NCI-H2107 (cell line): ENCODE data around the gene PER3.

Experiments used
- DNase-seq: peaks from one replicate; lab custom pipeline; 2025; lab: John Stamatoyannopoulos, UW

PER3 gene

DNA sequence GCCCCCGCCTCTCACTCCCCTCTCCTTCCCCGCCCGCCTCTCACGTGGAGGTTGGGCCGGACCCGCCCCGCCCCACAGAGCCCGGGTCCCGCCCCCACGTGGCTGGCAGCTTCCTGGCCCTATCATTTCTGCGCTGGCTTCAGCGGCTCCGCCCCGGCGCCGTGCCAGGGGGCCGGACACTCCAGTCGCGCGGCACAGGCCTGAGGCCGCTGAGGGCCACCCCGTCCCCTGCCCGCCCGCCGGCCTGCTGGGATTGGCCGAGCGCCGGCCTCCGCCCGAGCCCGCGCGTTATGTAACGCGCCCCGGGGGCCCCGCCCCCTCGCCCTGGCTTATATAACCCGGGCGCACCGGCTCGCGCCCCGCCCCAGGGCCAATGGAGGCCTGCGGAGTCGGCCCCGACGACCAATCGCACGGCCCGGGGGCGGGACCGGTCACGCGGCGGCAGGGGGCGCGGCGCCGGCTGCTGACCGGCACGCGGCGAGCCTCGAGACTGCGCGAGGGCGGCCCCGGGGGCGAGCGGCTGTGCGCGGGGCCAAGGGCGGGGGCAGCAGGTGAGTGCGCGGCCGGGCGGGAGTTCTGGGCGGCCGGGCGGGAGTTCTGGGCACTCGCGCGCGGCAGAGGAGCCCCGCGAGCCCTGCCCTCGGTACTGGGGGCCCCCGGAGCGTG is at the start of gene PER3:
Gene PER3 (plus strand): TSS at position 466 of the 666 bp plus-strand sequence. CDS start 587 bp downstream, outside the sequence.
- peak; percentile 34 for DNase-seq

DNA sequence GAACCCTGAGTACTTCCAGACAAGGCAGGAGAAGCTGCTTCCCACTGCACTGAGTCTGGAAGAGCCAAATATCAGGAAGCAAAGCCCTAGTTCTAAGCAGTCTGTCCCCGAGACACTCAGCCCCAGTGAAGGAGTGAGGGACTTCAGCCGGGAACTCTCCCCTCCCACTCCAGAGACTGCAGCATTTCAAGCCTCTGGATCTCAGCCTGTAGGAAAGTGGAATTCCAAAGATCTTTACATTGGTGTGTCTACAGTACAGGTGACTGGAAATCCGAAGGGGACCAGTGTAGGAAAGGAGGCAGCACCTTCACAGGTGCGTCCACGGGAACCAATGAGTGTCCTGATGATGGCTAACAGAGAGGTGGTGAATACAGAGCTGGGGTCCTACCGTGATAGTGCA is 46.0 kb upstream of the PER3 start:
- no peak for DNase-seq

DNA sequence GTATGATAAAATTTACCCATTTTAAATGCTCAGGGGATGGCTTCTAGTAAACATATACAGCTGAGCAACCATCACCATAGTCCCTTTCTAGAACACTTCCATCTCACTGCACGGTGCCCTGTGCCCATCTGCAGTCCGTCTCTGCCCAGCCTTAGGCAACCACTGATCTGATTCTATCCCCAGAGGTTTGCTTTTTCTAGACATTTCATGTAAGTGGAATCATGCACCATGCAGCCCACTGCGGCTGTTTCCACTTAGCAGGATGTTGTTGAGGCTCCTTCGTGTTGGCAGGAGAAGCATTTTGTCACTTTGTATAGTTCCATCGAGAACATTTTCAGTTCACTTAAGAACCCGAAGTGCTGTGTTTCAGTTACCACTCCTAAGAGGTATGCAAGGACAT is 40.7 kb upstream of the PER3 start:
- DNase-seq = no peak

DNA sequence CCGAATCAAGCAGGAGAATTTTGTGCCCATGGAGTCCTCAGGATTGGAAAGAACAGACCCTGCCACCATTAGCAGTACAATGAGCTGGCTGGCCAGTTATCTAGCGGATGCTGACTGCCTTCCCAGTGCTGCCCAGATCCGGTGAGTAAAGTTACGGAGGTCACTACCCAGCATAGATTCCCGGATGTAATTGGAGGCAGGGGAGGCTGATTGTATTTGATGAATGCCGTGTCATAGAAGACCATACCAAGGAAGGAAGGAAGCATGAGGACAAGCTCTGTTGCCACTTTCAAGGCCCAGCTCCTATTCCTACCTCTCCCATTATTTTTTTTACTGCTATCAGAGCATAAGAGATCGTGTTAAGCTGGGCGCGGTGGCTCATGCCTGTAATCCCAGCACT is 39.2 kb upstream of the PER3 start:
- no peak for DNase-seq

DNA sequence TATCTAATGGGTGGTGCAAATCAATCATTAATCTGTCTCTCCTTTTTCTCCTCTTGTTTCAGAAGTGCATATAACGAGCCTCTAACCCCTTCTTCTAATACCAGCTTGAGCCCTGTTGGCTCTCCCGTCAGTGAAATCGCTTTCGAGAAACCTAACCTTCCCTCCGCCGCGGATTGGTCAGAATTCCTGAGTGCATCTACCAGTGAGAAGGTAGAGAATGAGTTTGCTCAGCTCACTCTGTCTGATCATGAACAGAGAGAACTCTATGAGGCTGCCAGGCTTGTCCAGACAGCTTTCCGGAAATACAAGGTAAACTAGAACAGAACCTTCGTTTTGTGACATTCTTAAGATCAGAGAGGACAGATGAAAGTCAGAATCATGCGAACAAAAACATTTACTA is 38.3 kb upstream of the PER3 start:
- no peak for DNase-seq

DNA sequence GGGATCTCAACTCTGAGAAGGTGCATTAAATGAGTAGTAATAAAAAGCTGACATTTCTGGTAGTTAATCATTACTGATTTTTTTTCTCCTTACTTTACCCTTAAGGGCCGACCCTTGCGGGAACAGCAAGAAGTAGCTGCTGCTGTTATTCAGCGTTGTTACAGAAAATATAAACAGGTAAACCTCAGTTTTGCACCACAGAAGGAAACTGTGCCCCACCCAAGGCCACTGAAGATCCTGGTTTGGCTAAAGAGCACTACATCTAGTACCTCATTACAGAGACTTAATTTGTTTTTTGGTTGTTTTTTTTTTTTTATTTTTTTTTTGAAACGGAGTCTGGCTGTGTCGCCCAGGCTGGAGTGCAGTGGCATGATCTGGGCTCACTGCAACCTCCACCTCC is 36.5 kb upstream of the PER3 start:
- no peak for DNase-seq

DNA sequence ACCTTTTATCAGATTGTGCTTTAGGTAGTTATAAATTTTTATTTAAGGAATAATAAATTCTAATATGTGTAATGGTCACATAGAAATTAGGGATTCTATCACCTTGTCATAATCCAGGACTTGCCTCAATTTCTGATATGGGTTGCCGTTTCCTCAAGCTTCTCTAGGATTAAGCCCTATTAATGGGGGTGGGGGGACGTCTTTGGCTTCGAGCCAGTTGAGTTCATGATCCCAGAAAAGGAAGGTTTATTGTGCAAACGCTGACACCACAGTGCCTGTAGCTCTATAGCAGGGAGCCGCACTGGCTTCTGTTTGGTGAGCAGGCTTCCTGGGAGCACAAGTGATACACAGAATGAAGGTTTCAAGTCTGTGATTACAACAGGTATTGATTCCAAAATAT is 35.0 kb upstream of the PER3 start:
- DNase-seq = no peak

DNA sequence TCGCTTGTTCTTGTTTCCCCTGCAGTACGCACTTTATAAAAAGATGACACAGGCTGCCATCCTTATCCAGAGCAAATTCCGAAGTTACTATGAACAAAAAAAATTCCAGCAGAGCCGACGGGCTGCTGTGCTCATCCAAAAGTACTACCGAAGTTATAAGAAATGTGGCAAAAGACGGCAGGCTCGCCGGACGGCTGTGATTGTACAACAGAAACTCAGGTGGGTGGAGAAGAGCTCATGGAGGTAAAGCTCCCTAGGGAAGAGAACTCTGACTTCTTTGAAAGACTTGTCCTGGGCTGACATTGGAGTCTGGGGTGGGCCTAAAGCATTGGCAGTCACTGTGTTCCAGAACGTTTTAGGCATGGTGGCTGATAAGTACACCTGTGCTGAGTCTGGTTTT is 32.9 kb upstream of the PER3 start:
- no peak for DNase-seq

DNA sequence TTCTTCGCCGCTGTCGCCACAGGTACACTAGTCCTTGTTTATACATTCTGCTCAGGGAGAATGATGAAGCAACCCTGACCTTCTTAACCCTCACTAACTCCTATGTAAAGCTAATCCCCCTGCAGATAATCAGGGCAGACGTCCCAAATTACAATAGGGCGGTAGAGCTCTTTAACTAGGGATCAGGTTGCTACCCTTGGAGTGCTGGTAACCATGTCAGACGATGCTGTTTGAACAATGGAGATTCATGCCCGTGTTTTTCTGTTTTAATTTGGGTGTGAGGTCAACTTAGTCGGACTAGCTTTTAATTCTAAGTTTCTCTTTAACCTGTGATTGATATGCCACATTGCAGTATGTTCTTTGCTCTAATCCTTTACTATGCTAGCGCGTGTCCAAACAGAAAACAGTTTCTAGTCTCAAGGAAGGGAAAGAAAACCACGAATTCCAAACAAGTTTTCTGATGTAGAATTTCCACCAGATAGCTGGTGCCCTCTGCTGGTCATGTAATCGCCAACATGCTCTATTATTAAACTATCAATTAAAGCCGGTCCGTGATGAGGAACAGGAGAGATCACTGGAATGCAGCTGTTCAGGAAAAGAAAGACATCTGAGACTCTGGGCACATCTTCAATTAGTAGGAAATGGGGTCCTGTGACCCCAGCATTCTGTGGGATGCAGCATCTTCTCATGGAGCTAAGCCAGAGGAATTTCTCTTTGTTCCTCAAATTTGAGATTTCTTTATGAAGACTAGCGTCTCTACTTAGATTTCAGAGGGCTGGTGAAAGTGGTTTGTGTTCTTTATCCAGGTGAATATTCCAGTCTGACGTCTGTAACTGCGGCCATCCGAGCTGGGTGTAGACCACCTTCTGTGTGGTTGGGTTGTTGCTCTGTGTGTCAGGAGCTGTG is 31.3 kb upstream of the PER3 start:
- no peak for DNase-seq

DNA sequence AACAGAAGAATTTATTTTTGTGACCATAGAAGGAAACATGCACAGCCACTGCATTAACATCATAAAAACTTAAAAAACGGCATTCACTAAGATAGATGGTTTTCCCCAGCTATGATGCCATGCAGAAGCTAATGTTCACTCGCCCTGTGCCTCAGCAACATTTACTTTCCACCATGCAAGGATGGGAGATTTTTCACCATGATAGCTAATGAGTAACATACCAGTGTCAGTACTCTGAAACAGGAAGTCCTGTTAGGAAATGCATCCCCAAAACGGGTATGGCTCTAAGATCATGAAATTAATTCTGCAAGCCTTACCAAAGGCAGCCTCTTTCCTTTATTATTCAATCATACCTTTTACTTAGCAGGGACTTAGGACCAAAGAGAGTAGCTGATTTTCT is 30.4 kb upstream of the PER3 start:
- DNase-seq = no peak

DNA sequence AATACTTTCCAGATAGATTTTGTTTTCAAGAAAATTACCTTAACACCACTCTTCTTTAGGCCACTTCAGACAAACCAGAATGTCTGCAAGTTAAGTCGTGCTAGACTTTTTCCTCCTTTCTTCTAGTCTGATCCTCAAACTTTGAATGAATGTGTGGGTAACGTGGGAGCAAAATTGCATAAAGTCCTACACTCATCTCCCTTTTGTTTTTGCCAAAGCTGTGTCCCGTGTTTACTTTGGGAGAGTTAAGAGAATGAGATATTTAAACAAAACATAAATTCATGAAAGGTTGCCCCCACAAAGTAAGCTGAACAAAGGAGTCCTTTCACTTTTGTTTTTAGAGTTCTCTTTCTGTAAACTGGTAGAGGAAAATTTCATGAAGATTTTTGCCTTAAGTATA is 29.9 kb upstream of the PER3 start:
- no peak for DNase-seq

DNA sequence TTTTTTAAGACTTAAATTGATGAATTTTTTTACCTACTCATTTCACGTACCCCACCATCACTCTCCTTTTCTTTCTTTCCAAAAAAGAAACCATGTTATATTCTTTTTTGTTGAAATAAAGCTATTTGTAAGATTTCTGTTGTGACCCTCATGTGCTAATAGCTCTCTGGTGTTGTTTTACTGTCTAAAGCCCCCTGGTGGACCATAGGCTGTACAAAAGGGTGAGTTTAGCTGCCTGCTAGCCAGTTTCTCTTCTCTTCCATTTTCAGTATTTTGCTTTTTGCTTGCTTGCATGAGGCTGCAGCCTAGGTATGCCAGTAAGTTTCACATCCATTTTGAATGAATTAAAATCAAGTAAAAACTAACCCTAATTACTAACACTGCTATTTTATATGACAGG is 28.6 kb upstream of the PER3 start:
- no peak for DNase-seq

DNA sequence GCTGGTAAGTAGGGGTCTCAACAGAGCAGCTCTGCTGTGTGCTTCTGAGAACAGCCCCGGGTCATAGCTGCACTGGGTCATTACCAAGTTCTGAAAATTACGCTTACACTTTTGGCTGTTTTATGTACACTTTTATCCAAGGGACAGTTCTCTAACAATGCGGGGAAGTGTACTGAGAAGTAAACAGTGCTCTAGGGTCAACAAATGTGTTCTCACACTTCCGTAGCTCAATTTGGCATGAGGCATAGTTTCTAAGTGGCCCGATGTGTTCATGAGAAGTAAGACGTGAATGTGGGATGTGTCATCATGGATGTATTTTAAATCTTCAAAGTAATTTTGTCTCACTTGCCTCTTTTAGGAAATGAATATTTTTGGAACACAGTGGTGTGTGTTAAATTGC is 23.8 kb upstream of the PER3 start:
- no peak for DNase-seq

DNA sequence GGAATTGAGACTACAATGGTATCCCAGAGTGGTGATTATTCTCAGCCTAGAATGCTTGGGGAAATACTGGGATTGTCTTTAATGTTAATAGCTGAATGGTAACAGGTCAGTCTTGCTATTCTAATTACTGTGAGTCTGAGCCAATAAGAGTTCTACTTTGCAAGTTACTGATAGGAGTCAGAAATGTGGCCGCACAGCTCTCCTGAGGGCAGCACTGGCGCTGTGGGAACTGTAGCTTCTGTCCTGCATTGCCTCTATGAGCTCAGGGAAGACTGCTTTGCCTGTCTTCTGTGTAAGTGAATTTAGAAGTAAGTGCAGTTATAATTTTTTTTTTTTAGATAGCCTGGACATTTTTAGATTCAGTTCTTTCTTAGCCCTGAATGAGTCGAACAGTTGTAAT is 23.0 kb upstream of the PER3 start:
- no peak for DNase-seq

DNA sequence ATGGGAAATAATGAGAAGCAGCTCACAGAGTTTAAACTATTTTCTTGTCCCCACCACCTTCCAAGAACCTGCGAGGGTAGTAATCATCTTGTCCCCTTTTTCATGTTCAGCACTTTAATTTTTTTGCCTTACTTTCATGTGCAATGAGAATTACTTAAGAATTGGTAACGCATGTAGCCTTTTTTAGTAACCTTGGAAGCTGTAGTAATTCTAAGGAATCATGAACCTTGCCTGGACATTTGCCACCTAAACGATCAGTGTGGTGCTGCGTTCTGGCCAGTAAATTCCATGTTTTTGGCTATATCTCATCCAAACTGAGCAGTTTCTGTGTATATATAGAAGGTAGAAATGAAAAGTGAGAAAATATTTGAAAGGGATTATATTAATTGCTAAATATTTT is 16.9 kb upstream of the PER3 start:
- no peak for DNase-seq

DNA sequence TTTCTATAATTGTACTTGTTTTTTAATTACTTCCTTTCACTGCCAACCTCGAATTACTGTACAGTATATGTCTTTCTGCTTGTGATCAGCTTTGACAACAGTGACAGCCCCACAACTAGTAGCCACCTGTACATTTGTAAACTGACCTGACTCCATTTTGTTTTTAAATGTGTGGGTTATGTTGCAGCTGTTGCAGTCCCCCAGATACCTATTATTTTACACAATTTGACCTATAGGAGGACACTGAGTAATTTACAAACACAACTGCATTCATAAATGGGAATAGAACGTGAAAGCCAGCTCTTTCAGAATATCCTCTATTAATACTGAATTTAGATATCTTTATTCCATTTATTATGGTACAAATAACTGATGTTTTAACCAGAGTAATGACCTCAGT is 15.5 kb upstream of the PER3 start:
- no peak for DNase-seq

DNA sequence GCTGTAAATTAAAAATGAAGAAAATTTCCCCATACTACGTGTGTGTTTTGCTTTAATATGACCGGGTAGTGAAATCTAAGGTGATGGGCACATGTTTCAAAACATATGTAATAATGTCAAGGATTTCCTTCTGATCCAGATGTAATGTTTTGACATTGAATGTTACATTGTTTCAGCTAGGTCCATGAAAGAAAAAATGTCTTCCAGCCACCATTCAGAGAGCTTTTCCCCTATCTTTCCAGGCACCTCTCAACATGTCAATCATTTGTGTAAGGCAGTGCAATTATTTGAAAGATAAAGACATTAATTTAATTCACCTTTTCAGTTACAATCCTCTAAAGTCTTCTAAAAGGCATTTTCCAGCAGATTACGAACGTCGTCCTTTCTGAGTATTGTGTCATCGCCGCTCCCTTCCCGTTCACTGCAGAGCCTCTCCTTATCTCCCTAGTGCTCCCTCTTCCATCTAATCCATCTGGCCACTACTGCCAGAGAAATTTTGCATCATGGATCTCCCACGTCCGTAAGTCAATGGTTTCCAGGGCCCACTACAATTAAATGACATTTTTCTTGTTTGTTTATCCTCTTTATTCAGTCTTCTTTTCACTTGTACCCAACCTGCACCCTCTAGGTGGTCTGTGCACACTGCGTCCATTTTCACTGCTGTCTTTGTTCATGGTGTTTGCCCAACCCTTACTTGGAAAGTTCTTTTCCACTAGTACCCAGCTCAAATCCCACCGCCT is 14.2 kb upstream of the PER3 start:
- DNase-seq = no peak

DNA sequence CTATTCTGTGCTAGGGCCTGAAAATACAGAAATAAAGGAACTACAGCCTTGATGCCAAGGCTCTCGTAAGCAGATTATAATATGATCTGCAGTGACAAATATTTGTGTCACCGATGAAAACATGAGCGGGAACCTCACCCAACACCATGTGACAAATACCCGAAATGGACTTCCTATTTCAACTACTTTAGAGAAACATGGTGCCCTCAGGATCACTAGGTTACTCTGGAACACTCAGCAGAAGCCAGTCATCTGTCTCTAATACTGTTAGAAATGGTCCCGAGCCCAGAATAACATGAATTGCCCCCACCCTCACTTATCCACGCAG is 13.5 kb upstream of the PER3 start:
- DNase-seq = no peak

DNA sequence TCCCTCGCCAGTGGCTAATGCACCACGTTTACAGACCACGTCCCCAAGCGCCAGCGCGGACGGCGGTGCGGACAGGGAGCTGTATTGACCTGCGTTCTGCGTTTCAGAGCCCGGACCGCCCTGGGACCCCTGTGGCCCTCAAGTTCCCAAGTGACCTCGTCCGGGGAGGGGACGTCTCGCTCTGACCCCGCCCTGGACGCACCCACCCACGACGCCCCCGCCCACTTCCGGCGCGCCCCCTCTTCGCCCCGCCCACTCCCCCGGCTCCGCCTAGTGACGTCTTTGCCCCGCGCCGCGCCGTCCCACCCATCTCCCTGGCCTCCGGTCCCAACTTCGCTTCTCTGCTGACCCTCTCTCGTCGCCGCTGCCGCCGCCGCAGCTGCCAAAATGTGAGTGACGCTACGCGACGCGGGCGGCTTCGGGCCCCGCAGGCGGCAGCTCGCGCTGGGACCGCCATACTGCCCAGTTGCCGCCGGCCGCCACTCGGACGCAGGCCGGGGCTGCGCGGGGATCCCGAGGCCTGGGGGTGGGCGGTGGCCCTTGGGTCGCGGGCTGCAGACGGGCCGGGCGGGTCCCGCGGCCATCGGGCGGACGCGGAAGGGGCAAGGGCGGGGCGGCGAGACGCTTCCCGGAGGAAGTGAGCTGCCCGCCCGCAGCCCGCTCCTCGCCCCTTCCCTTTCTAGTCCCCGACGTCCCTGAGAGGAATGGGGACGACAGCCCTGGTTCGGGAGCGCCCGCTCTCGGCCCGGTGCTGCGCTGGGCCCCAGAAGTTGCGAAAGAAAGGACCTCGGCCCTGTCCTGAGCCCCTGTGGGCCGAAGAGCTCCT is 12.9 kb upstream of the PER3 start, which contains the start of gene VAMP3:
Gene VAMP3 (plus strand): TSS at position 300 of the 826 bp plus-strand sequence. CDS start 88 bp downstream, at position 388.
- no peak for DNase-seq

DNA sequence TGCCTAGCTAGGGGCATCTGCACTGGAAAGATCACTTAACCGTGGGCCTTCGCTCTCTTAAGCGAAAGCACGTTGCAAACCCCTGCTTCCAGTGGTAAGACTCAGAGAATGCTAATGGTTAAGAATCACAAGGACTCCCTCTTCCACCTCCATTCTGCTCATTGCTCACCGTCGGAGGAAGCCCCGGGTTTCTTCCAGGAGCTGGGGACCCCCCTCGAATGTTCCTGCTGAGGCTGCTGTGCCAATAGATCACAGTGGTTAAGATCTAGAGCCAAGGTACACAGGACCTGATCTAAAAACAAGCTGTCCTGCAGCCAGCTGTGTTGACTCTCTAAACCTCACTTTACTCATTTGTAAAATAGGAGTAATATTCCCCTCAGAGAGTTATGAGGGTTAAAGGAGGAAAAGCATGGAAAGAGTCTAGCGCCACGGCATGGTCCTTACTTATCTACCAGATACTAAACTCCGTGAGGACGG is 12.2 kb upstream of the PER3 start:
- no peak for DNase-seq

DNA sequence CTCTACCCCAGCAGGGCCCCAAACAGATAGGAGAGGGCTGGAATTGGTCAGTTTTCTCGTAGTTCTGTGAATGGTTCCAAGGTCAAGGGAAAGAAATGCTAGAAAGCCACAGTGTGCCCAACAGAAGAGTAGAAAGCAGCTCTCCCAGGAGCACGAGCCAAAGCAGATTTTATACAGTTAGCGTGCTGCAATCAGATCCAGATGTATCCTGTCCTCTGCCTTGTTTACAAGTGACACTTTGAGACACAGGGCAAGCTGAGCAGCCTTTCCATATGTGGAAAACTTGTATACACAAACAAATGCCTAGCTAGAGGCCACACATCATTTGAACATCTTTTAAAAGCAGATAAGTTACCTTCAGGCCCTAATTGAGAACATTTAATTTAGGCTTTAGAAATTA is 6.5 kb upstream of the PER3 start:
- DNase-seq = no peak

DNA sequence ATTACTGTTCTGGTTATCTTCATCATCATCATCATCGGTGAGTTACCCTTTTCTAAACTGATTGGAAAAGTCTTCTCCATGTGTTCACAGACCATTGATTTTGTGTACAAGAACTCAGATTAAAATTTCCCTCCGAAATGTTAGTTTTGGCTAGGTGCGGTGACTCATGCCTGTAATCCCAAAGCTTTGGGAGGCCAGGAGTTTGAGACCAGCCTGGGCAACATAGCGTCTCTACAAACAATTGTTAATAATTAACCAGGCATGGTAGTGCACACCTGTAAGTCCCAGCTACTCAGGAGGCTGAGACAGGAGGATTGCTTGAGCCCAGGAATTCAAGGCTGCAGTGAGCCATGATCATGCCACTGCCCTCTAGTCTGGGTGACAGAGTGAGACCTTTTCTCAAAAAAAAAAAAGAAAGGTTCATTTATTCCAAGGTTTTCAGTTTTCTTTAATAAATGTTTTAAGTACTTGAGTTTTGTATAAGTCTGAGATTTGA is 5.9 kb upstream of the PER3 start:
- DNase-seq = no peak
